ACHN (cell line): ENCODE data around the gene PODXL.

ENCODE experiments used
- DNase-seq: peaks from one replicate; pipeline ENCODE4 v3.0.0-alpha.2; 2015
- in situ Hi-C: cut with HindIII; loops from 2 replicates; pipeline ENCODE4 v1.10.0; 2017; ENCODE audit warnings: low sequenced_read_pairs, low pct_ligation_motif_present, low pct_unique_long_range_greater_than_20kb

The PODXL gene

DNA sequence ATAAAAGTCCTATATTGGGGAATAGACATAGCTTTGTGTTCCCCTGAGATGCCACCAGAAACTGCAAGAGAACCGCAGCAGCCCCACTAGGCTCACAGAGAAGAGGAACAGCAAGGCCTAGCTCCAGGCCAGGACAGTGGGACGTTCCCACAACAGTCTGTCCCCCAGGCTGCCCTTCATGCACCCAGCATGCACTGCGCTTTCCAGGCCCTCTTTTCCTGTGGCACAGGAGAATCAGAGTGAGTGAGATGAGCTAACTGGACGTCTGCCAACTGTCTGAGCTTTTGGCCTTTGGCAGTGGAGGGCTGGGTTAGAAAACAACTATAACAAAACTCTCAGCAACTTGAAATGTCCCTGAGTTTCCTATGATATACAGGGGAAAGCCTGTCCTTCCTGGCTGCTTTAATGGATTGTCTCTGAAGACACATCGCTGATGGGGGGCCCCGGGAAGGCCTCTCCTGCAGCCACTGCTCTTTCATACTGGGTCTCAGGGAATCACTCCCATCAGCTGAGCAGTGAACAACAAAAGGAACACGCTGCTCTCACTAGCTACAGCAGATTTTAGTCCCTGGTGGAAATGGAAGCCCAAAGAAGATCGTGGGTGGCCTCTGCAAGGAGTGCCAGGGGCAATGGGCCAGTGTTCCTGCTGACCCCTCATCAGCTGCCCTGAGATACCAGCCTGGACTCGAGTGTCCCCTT, 53.5 kb downstream of the PODXL start:
- peak; percentile 31 for DNase-seq
- in situ Hi-C loops, result no loop called here

- in situ Hi-C loops, result no loop called here
These were observed 54.3 kb downstream of the PODXL start for GRCh38 chr7:131501930-131502685.

GRCh38 chr7:131501422-131501821, 55.0 kb downstream of the PODXL start:
- DNase-seq, result peak; percentile 73
- in situ Hi-C loops, result no loop called here

More at GRCh38 chr7:131501930-131502685, 54.3 kb downstream of the PODXL start:
- DNase-seq, result no peak

- no peak for DNase-seq
- in situ Hi-C loops, result no loop called here
These were observed 56.1 kb downstream of the PODXL start for GRCh38 chr7:131500357-131500756.

DNA sequence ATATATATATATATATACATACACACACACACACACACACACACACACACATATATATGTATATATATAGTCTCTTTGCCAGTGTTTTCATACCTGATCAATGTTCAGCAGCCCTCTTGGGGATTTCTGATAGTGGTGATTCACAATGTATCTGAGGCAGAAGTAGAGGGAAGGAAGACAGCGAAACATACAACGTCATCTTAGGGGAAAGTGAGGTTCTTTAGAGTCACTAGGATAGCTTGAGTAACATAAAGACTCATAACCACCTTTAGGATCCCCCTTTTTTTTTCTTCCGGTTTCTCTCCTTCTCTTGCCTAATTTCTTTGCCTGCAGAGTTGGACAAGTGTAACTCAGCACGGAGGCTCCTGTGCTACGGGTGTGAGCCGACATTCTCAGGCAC, 56.6 kb downstream of the PODXL start:
- in situ Hi-C loops, result no loop called here
- DNase-seq, result no peak

DNA sequence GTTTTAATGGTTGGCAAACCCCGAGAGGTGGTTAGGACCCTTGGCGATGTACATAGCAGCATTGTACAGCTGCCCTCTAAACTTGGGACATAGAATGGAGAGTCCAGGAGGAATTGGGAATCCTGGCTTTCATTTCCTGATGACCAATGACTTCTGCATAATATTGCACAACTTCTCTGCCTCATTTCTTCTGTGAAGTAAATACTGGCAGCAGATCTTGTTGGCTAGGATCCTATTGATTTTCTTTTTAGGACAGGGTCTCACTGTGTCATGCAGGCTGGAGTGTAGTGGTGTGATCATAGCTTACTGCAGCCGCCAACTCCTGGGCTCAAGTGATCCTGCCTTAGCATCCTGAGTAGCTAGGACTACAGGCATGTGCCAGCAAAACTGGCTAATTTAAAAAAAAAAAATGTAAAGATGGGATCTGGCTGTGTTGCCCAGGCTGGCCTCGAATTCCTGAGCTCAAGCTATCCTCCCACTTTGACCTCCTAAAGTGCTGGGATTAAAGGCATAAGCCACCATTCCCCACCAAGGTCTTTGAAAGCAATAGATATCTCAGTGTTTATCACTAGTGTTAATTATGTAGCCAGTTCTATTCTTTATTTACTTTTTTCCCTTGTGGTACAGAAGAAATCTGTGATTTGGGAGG, 58.1 kb downstream of the PODXL start:
- in situ Hi-C loops, result no loop called here
- DNase-seq, result no peak

DNA sequence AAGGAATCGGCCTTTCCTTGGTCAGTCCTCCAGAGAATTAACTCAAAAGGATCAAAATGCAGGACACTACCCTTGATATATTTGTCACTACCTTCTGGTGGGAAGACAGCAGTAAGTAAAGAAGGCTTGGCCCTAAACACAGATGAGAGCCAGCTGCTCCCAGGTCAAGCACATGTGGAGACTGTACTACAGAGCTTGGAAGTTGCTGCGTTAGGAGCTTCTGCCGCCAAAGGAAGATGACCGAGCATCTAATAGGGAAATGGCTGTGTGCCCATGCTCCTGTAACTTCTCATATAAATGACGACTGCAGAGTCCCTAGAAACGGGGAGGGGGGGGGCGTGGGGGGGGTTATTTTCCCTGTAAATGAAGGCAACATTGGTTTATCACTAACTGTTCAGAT, 59.0 kb downstream of the PODXL start:
- in situ Hi-C loops, result no loop called here
- DNase-seq, result no peak

GRCh38 chr7:131495669-131496498, 60.5 kb downstream of the PODXL start:
- in situ Hi-C loops, result no loop called here
- no peak for DNase-seq

- in situ Hi-C loops, result no loop called here
- DNase-seq, result no peak
These were observed 62.2 kb downstream of the PODXL start for GRCh38 chr7:131494182-131494581.

DNA sequence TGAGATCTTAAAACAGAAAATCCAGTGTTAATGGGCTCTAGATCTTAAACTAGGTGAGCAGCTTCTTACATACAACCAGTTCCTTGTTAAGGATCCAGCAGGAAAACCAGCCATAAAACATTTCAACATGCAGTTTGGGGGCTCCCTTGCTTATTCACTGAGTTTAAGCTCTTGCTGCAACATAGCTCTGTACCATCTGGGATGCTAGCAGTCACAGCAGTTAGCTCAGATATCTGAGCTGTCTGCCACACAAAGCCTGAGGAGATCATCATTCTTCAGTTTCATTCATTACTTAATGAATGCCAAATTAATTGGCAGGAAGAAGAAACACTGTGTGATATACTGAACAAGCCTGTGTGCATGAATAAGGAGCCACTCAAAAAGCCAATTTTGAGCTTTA, 62.8 kb downstream of the PODXL start:
- no peak for DNase-seq
- in situ Hi-C loops, result no loop called here

GRCh38 chr7:131493081-131493480, 63.3 kb downstream of the PODXL start:
- in situ Hi-C loops, result no loop called here

DNA sequence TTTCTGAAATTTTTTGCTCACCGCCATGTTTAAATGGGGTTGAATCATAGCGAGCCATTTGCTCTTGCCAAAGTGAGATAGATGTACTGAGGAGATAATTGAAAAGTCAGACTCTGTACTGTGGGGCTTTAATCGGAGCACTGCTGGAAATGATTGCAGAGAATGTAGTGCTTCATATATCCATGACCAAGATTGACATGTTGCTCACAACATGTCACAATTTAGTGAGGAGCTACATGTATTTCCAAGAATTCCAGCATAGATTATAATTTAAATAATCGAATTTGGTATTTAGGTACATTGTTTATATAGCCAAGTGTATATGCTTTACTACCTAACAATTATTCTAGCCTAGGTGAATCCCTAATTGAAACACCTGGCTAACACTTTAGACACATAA, 66.5 kb downstream of the PODXL start:
- DNase-seq, result no peak
- in situ Hi-C loops, result no loop called here

More at GRCh38 chr7:131493081-131493480, 63.3 kb downstream of the PODXL start:
- DNase-seq, result no peak

GRCh38 chr7:131489196-131489595, 67.2 kb downstream of the PODXL start:
- in situ Hi-C loops, result no loop called here
- DNase-seq, result no peak

DNA sequence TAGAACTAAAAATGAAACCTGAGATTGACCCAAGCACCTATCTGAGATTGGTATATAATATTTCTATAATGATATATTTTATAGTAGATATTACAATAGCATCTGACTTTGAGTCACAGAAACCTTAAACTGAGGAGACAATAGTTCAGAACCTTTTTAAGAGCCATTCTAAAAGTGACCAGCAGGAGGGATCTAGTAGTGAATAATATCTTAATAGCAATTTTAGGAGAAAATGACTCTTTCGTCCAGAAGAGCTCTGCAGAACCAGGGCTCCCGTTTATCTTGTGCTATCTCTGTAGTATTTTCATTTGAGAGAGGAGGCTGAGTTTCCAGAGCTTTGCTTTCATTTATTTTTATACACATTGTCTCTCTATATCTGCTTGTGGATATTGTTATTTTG, 68.1 kb downstream of the PODXL start:
- DNase-seq, result peak; percentile 35
- in situ Hi-C loops, result no loop called here

DNA sequence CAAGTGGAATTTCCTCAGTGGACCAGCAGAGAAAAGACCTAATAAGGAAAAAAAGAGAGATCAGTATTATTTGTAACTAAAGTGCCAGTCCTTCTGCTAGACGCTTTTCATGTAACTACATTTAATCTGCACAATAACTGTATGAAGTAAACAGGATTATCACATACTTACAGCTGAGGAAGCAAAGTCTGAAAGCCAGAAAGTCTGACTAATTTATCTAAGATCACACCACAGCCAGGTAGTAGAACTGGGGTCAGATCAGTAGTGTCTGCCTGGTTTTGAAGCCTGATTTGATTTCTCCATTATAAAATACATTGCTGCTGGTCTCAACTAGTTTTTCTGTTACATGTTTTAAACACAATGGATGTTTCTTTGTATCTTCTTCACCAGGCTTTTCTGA, 69.2 kb downstream of the PODXL start:
- in situ Hi-C loops, result no loop called here

GRCh38 chr7:131486346-131486745, 70.1 kb downstream of the PODXL start:
- no peak for DNase-seq
- in situ Hi-C loops, result no loop called here

More for the DNA sequence above, 69.2 kb downstream of the PODXL start:
- DNase-seq, result no peak

GRCh38 chr7:131483586-131483985, 72.8 kb downstream of the PODXL start:
- in situ Hi-C loops, result no loop called here
- no peak for DNase-seq

DNA sequence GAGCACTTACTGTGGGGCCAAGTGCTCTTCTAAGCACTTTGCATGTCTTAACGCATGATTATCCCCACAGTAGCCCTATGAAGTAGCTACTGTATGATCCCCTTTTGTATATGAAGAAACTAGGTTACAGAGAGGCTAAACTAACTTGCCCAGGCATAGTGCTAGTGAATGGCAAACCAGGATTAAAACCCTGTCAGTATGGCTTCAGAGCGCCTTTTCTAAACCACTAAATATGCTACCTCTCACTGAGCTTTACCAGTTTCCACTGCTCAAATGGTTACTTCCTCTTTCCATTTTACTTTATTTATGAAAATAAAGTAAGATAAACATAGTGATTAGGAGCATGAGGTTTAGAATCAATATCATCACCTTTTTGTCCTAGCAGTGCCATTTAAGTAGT, 73.6 kb downstream of the PODXL start:
- no peak for DNase-seq
- in situ Hi-C loops, result no loop called here
